NT2/D1 (cell line): ENCODE data around the gene GADD45GIP1.
A peak's percentile ranks its signal among the peaks of the same experiment; 100 is the strongest.

Source experiments
- DNase-seq: peaks from one replicate; pipeline ENCODE4 v3.0.0-alpha.2; 2011; ENCODE audit warnings: low read depth, low spot score
- H3K27me3 ChIP-seq: 2 replicates; pipeline ENCODE4 v1.6.0; 2011; ENCODE audit warnings: mild to moderate bottlenecking; ENCODE audit not compliant: insufficient read length, insufficient read depth
- H3K36me3 ChIP-seq: 2 replicates; pipeline ENCODE4 v1.6.1; 2011; ENCODE audit warnings: mild to moderate bottlenecking, low read length, mixed read lengths; ENCODE audit not compliant: insufficient read depth, insufficient read length
- H3K4me1 ChIP-seq: 2 replicates; pipeline ENCODE4 v1.5.1; 2011; ENCODE audit not compliant: insufficient read depth, insufficient read length
- H3K4me3 ChIP-seq: 2 replicates; pipeline ENCODE4 v1.5.1; 2011; ENCODE audit warnings: low read depth; ENCODE audit not compliant: insufficient read length
- H3K9ac ChIP-seq: 2 replicates; pipeline ENCODE4 v1.6.0; 2011; ENCODE audit warnings: low read depth; ENCODE audit not compliant: insufficient read length
- H3K9me3 ChIP-seq: 2 replicates; pipeline ENCODE4 v1.5.1; 2011; ENCODE audit warnings: mild to moderate bottlenecking, low read length; ENCODE audit not compliant: insufficient read depth
- SUZ12 ChIP-seq: IDR thresholded peaks from 2 replicates; pipeline ENCODE4 v1.6.1; 2011; ENCODE audit not compliant: insufficient read length, insufficient read depth; ENCODE audit errors: extremely low read depth
- YY1 ChIP-seq: IDR thresholded peaks from 2 replicates; pipeline ENCODE4 v1.6.1; 2011; ENCODE audit not compliant: insufficient read length, insufficient read depth
- ZNF274 ChIP-seq: IDR thresholded peaks from 2 replicates; pipeline ENCODE4 v1.6.1; 2011; ENCODE audit warnings: mild to moderate bottlenecking, low read depth, low read length

Gene GADD45GIP1

DNA sequence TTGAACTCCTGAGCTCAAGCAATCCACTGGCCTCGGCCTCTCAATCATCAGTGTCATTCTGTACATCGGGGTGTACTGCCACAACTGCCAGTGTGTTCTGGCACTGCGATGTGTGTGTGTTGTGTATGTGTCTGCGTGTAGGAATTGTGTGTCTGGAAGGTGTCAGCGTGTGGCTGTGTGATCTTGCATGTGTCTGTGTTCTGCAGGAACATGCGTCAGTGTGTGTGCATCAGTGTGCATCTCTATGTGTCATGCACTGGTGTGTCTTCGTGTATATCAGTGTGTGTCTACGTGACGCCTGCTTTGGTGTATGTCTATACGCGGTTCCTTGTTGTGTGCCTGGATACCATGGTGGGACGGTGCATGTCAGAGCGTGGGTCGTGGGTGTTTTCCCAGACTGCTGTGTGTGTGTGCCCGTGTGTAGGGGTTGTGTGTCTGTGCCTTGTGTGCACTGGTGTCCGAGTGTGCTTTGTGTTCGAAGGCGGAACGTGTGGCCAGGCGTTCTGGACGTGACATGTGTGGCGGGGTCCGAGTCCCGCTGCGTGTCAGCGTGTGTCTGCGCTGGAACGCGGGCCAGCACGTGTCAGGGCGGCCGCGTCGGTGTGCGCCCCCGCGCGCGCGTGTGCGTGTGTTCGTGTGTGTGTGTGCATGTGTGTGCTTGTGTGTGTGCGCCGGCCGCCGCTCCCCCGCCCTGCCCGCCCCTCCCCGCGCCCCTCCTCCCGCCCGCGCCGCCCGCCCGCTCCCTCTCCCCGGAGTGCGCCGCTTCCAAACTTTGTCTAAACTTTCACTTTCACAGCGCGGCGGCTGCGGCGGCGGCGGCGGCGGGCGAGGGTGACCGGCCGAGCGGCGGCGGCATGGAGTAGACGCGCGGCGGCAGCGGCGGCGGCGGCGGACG, 37.9 kb upstream of the GADD45GIP1 start, which contains the start of gene NFIX:
NFIX (plus strand) TSS at position 775 of the 895 bp plus-strand sequence. CDS start 363 bp downstream, outside the sequence.
- Histone ChIP-seq H3K9ac (peak within 1 kb of the TSS; percentile 64), H3K4me1 (peaks cover 11% of the 10 kb centered on the region), H3K4me3 (peak within 1 kb of the TSS; percentile 36), H3K9me3 (no peaks in the 10 kb centered on the region), H3K36me3 (no peaks in the 10 kb centered on the region), H3K27me3 (peaks cover 78% of the 10 kb centered on the region)
- no peak for DNase-seq
- TF ChIP-seq SUZ12: peak; percentile 64
- no peak for TF ChIP-seq YY1

DNA sequence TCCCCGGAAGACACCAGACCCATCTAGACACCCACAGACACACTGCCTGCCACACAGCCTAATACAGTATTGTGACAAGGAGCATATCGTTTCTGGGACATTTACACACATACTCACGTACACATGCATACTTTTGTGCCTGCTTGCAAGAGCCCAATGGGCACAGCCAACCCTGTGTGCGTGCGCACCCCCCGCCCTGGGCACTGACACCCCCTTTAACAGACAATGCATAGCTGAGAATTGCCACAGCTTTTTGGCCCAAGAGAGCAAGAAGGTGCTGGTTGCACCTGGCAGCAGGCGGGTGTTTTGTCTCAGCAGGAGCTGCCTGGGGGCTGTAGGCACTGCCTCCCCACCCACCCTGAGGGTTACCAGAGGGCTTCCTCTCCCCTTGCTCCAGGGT, 36.5 kb upstream of the GADD45GIP1 start:
- DNase-seq: no peak
- H3K9me3 ChIP-seq: no peaks in the 10 kb centered on the region
- H3K4me3 ChIP-seq: no peak overlapping the region
- H3K9ac ChIP-seq: no peak overlapping the region
- H3K27me3 ChIP-seq: peaks cover 77% of the 10 kb centered on the region
- peaks cover 11% of the 10 kb centered on the region for H3K4me1 ChIP-seq
- TF ChIP-seq SUZ12 (no peak), ZNF274 (no peak), YY1 (no peak)
- no peaks in the 10 kb centered on the region for H3K36me3 ChIP-seq

DNA sequence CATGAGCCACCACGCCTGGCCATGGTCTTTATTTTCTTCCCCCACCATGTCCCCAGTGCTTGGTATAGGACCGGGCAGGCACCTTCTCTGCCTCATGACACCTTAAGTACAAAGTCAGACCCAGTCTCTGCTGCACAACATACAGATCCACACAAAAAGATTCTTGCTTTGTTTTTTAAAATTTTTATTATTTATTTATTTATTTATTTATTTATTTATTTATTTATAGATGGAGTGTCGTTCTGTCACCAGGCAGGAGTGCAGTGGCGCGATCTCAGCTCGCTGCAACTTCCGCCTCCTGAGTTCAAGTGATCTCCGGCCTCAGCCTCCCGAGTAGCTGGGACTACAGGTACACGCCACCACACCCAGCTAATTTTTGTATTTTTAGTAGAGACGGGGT, 35.7 kb upstream of the GADD45GIP1 start:
- Histone ChIP-seq H3K9me3 (no peaks in the 10 kb centered on the region), H3K36me3 (no peaks in the 10 kb centered on the region), H3K4me3 (no peak overlapping the region), H3K4me1 (peaks cover 8% of the 10 kb centered on the region), H3K27me3 (peaks cover 74% of the 10 kb centered on the region), H3K9ac (no peak overlapping the region)
- DNase-seq: no peak
- no peak for TF ChIP-seq SUZ12
- no peak for TF ChIP-seq YY1
- TF ChIP-seq ZNF274: no peak

DNA sequence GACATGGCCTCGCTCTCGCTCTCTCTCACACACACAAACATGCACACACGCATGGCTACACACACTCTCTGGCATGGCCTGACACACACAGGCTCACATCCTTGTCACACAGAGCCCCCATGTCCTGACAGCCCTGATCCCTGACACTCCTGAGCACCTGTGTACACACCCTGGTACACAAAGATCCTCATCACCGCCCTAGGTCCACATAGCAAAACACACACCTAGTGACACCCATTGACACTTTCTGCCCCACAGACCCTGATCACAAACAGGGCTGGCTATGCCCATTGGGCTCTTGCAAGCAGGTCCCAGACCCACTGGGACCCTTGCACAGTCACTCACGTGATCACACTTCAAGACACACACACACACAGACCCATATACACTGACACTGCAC, 34.3 kb upstream of the GADD45GIP1 start:
- H3K4me1 ChIP-seq: peaks cover 4% of the 10 kb centered on the region
- H3K9ac ChIP-seq: no peak overlapping the region
- no peaks in the 10 kb centered on the region for H3K36me3 ChIP-seq
- peaks cover 63% of the 10 kb centered on the region for H3K27me3 ChIP-seq
- no peak for DNase-seq
- no peak overlapping the region for H3K4me3 ChIP-seq
- no peak for TF ChIP-seq ZNF274
- TF ChIP-seq YY1: no peak
- TF ChIP-seq SUZ12: no peak
- no peaks in the 10 kb centered on the region for H3K9me3 ChIP-seq

DNA sequence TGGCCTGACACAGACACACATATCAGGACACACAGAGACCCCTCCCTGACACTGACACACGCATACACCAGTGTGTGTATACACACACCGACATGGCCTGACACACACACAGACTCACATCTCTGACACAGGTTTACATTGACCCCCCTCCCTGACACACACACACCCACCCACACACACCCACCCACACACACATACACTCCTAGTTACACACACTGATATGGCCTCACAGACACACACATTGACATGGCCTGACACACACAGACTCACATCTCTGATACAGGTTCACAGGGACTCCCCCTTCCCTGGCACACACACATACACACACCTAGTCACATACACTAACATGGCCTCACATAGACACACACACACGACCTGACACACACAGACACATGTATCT, 33.8 kb upstream of the GADD45GIP1 start:
- H3K27me3 ChIP-seq: peaks cover 63% of the 10 kb centered on the region
- no peak overlapping the region for H3K4me3 ChIP-seq
- no peak for DNase-seq
- TF ChIP-seq ZNF274 (no peak), YY1 (no peak), SUZ12 (no peak)
- H3K4me1 ChIP-seq: peaks cover 4% of the 10 kb centered on the region
- no peaks in the 10 kb centered on the region for H3K9me3 ChIP-seq
- H3K9ac ChIP-seq: no peak overlapping the region
- H3K36me3 ChIP-seq: no peaks in the 10 kb centered on the region

DNA sequence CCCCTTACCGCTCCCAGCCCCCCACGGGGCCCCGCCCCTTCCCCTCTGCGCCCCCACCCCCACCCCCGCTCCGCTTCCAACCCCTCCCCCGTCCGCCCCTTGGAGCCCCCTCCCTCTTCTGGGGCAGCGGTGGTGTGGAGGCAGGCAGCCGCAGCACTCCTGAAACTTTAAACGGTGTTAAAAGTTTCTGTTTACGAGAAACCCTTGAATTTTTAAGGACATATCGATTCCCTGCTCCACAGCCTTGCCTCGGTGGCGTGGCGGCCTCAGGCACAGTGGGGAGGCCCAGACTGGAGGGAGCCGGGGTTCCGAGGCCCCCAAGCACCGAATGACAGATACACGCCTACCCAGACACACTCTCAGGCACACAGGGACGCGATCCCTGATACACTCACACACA, 33.4 kb upstream of the GADD45GIP1 start:
- DNase-seq: no peak
- Histone ChIP-seq H3K4me1 (peaks cover 6% of the 10 kb centered on the region), H3K36me3 (no peaks in the 10 kb centered on the region), H3K4me3 (no peak overlapping the region), H3K27me3 (peaks cover 65% of the 10 kb centered on the region), H3K9ac (no peak overlapping the region), H3K9me3 (no peaks in the 10 kb centered on the region)
- TF ChIP-seq SUZ12: no peak
- TF ChIP-seq YY1: no peak
- TF ChIP-seq ZNF274: no peak

DNA sequence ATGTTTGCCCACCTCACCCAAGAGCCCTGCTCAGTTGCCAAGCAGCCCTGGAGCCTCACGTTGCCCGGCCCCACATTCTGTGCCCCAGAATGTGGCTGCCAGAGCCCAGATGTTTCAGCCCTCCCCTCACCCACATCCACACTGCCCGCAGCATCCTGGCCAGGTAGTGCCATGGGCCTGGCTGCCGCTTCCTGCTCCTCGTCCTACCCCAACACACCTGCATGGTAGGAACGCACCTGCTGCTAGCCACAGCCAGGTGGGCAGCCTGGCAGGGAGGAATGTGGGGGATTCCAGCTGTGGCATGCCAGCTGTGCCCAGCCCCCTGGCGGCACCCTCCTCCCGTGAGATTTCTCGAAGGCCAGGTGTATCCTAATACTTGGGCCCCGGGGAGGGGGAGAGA, 30.8 kb upstream of the GADD45GIP1 start:
- no peak for TF ChIP-seq SUZ12
- no peak for TF ChIP-seq YY1
- TF ChIP-seq ZNF274: no peak
- Histone ChIP-seq H3K36me3 (no peaks in the 10 kb centered on the region), H3K4me1 (peaks cover 17% of the 10 kb centered on the region), H3K27me3 (peaks cover 59% of the 10 kb centered on the region), H3K9ac (no peak overlapping the region), H3K9me3 (no peaks in the 10 kb centered on the region), H3K4me3 (no peak overlapping the region)
- DNase-seq: no peak

DNA sequence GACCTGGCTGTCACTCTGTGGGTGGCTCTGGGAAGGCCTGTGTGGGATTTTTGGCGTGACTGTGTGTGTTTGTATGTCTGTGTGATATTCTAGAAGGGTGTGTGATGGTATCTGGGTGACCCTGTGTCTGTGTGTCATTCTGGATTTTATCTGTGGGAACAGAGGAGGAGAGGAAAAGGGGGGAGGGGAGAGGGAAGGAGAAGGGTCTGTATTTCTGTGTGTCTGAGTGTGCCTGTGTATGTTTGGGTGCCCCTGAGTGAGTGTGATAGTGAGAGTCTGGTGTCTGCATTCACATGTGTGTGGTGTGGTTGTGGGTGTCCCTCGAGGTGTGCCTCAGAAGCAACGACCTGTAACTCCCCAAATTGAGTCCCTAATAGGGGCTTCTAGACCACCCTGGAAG, 30.2 kb upstream of the GADD45GIP1 start:
- no peak overlapping the region for H3K4me3 ChIP-seq
- peaks cover 65% of the 10 kb centered on the region for H3K27me3 ChIP-seq
- TF ChIP-seq YY1: no peak
- TF ChIP-seq SUZ12: no peak
- no peak for TF ChIP-seq ZNF274
- H3K9ac ChIP-seq: no peak overlapping the region
- no peaks in the 10 kb centered on the region for H3K9me3 ChIP-seq
- no peak for DNase-seq
- H3K36me3 ChIP-seq: no peaks in the 10 kb centered on the region
- peaks cover 17% of the 10 kb centered on the region for H3K4me1 ChIP-seq
